Neuronal stem cell (in vitro differentiated cells): ENCODE data around the gene AP1S2.
A peak's percentile ranks its signal among the peaks of the same experiment; 100 is the strongest.

Source experiments
- DNase-seq: peaks from one replicate; pipeline ENCODE4 v3.0.0-alpha.2; 2013; ENCODE audit warnings: low spot score
- H2AFZ ChIP-seq: one replicate; pipeline ENCODE4 v1.6.1; 2013; ENCODE audit warnings: mild to moderate bottlenecking, low read length, inconsistent platforms
- H2AK5ac ChIP-seq: 2 replicates; pipeline ENCODE4 v1.6.1; 2013; ENCODE audit warnings: low read depth, mild to moderate bottlenecking, inconsistent platforms, low read length, moderate library complexity, mixed read lengths
- H2BK120ac ChIP-seq: 2 replicates; pipeline ENCODE4 v1.6.1; 2013; ENCODE audit warnings: low read depth, mild to moderate bottlenecking, inconsistent platforms, low read length, moderate library complexity, mixed read lengths
- H2BK12ac ChIP-seq: one replicate; pipeline ENCODE4 v1.6.1; 2013; ENCODE audit warnings: low read length, inconsistent platforms
- H2BK15ac ChIP-seq: 2 replicates; pipeline ENCODE4 v1.6.1; 2013; ENCODE audit warnings: mild to moderate bottlenecking, low read length, inconsistent platforms, mixed read lengths
- H2BK5ac ChIP-seq: one replicate; pipeline ENCODE4 v1.6.1; 2013; ENCODE audit warnings: inconsistent platforms, mild to moderate bottlenecking, low read length, moderate library complexity
- H3K14ac ChIP-seq: one replicate; pipeline ENCODE4 v1.6.1; 2013; ENCODE audit warnings: low read length, inconsistent platforms
- H3K18ac ChIP-seq: 2 replicates; pipeline ENCODE4 v1.6.1; 2013; ENCODE audit warnings: low read length, inconsistent platforms
- H3K23ac ChIP-seq: 2 replicates; pipeline ENCODE4 v1.6.1; 2013; ENCODE audit warnings: low read depth, mild to moderate bottlenecking, mixed read lengths, low read length, inconsistent platforms; ENCODE audit not compliant: poor library complexity
- H3K27ac ChIP-seq: replicated peaks from 3 replicates; pipeline ENCODE4 v1.5.1; 2013; ENCODE audit warnings: low read length, inconsistent platforms
- H3K27me3 ChIP-seq, 3 experiments: 2 replicates each; pipeline ENCODE4 v1.6.1; 2013; ENCODE audit warnings: low read length in 3 of 3, mild to moderate bottlenecking in 2 of 3, inconsistent platforms in 1 of 3, low read depth in 1 of 3, mixed read lengths in 1 of 3, moderate library complexity in 1 of 3; ENCODE audit not compliant: control insufficient read depth in 3 of 3, insufficient read depth in 3 of 3
- H3K36me3 ChIP-seq, 2 donors: replicated peaks in 1 of 2; 2 replicates each; pipeline ENCODE4 v1.6.1; 2013; ENCODE audit warnings: low read length in 2 of 2; ENCODE audit not compliant: control insufficient read depth in 2 of 2, insufficient read depth in 2 of 2
- H3K4ac ChIP-seq: 2 replicates; pipeline ENCODE4 v1.6.1; 2013; ENCODE audit warnings: inconsistent platforms, mild to moderate bottlenecking, low read length, moderate library complexity
- H3K4me1 ChIP-seq, 2 donors: 1 replicate in 1 of 2; 2 replicates in 1 of 2; pipeline ENCODE4 v1.6.1; 2013; ENCODE audit warnings: low read length in 2 of 2, low read depth in 1 of 2; ENCODE audit not compliant: control insufficient read depth in 2 of 2, insufficient read depth in 1 of 2
- H3K4me2 ChIP-seq: one replicate; pipeline ENCODE4 v1.6.1; 2013; ENCODE audit warnings: mild to moderate bottlenecking, low read length, inconsistent platforms; ENCODE audit not compliant: insufficient read depth, poor library complexity, severe bottlenecking
- H3K4me3 ChIP-seq, 2 donors: 2 replicates each; pipeline ENCODE4 v1.5.1; 2013; ENCODE audit warnings: low read length in 2 of 2, mild to moderate bottlenecking in 2 of 2, inconsistent platforms in 1 of 2, moderate library complexity in 1 of 2
- H3K79me1 ChIP-seq: one replicate; pipeline ENCODE4 v1.6.1; 2013; ENCODE audit warnings: low read depth, mild to moderate bottlenecking, inconsistent platforms, low read length, moderate library complexity
- H3K9ac ChIP-seq: one replicate; pipeline ENCODE4 v1.6.1; 2013; ENCODE audit warnings: mild to moderate bottlenecking, low read depth, low read length, inconsistent platforms; ENCODE audit not compliant: poor library complexity
- H3K9me3 ChIP-seq, 2 donors: replicated peaks in 1 of 2; 2 replicates each; pipeline versions ENCODE3 to v1.6.1; 2013; ENCODE audit warnings: low read length in 2 of 2, mild to moderate bottlenecking in 2 of 2, inconsistent platforms in 1 of 2, low read depth in 1 of 2, mixed read lengths in 1 of 2, moderate library complexity in 1 of 2; ENCODE audit not compliant: control insufficient read depth in 2 of 2, insufficient read depth in 1 of 2
- H4K8ac ChIP-seq: one replicate; pipeline ENCODE4 v1.6.1; 2013; ENCODE audit warnings: low read depth, mild to moderate bottlenecking, inconsistent platforms, low read length, moderate library complexity
- H4K91ac ChIP-seq: one replicate; pipeline ENCODE4 v1.6.1; 2013; ENCODE audit warnings: low read length, low read depth, mild to moderate bottlenecking, inconsistent platforms; ENCODE audit not compliant: poor library complexity
- WGBS, 2 donors: extraction: QIAGEN DNeasy Blood & Tissue Kit; methylation state at CpG; one replicate each; pipeline ENCODE4 v1.1.7; 2013; ENCODE audit warnings: missing lambda C conversion rate in 2 of 2, mixed read lengths in 1 of 2; ENCODE audit not compliant: insufficient read length in 2 of 2, insufficient replicate concordance in 1 of 2; ENCODE audit errors: extremely low coverage in 2 of 2; 5-methylcytosine and 5-hydroxymethylcytosine counted together

AP1S2 gene

GRCh38 chrX:15864629-15865028 lies 10.0 kb upstream of the AP1S2 start:
- no peak overlapping the region for H2BK15ac ChIP-seq
- H4K91ac ChIP-seq = no peak overlapping the region
- H2AFZ ChIP-seq = no peak overlapping the region
- H2BK12ac ChIP-seq = no peak overlapping the region
- H2AK5ac ChIP-seq = no peak overlapping the region
- no peak overlapping the region for H3K4me3 ChIP-seq
- peaks cover 1 to 6% of the 10 kb centered on the region in 2 donors for H3K4me1 ChIP-seq
- no peak overlapping the region for H3K4me2 ChIP-seq
- H3K23ac ChIP-seq = no peak overlapping the region
- H3K9me3 ChIP-seq = peaks cover 0 to 4% of the 10 kb centered on the region in 2 donors
- no peak overlapping the region for H3K27ac ChIP-seq
- no peak overlapping the region for H4K8ac ChIP-seq
- H3K36me3 ChIP-seq = no peaks in the 10 kb centered on the region
- H2BK120ac ChIP-seq = no peak overlapping the region
- no peak overlapping the region for H2BK5ac ChIP-seq
- no peak overlapping the region for H3K4ac ChIP-seq
- no peak overlapping the region for H3K9ac ChIP-seq
- no peak overlapping the region for H3K14ac ChIP-seq
- no peaks in the 10 kb centered on the region for H3K27me3 ChIP-seq
- no peaks in the 10 kb centered on the region for H3K79me1 ChIP-seq
- no peak for DNase-seq
- no peak overlapping the region for H3K18ac ChIP-seq

- Histone ChIP-seq H2BK15ac (no peak overlapping the region), H3K79me1 (no peaks in the 10 kb centered on the region), H3K36me3 (no peaks in the 10 kb centered on the region), H3K14ac (no peak overlapping the region), H2BK5ac (no peak overlapping the region), H3K9ac (no peak overlapping the region), H3K18ac (no peak overlapping the region), H3K4me3 (no peak overlapping the region), H2BK12ac (no peak overlapping the region), H3K4me2 (no peak overlapping the region), H2BK120ac (no peak overlapping the region), H3K4me1 (peaks cover 1 to 6% of the 10 kb centered on the region in 2 donors), H4K8ac (no peak overlapping the region), H2AFZ (peak overlapping the region; percentile 38), H2AK5ac (no peak overlapping the region), H4K91ac (no peak overlapping the region), H3K27ac (no peak overlapping the region), H3K27me3 (no peaks in the 10 kb centered on the region), H3K4ac (no peak overlapping the region), H3K9me3 (peaks cover 0 to 4% of the 10 kb centered on the region in 2 donors), H3K23ac (no peak overlapping the region)
- no peak for DNase-seq
- WGBS, 2 donors = no CpG with 5 or more reads among the region's 3 CpGs
Measured at GRCh38 chrX:15864023-15864422, 9.4 kb upstream of the AP1S2 start.

- WGBS, 2 donors = no CpG with 5 or more reads among the region's 3 CpGs
- no peaks in the 10 kb centered on the region for H3K36me3 ChIP-seq
- peaks cover 1 to 15% of the 10 kb centered on the region in 2 donors for H3K4me1 ChIP-seq
- no peak overlapping the region for H2AK5ac ChIP-seq
- no peak overlapping the region for H4K91ac ChIP-seq
- DNase-seq = no peak
- H3K27me3 ChIP-seq = no peaks in the 10 kb centered on the region
- H3K79me1 ChIP-seq = no peaks in the 10 kb centered on the region
- no peak overlapping the region for H4K8ac ChIP-seq
- H3K9ac ChIP-seq = no peak overlapping the region
- H3K14ac ChIP-seq = no peak overlapping the region
- H3K27ac ChIP-seq = no peak overlapping the region
- no peak overlapping the region for H3K18ac ChIP-seq
- H3K23ac ChIP-seq = no peak overlapping the region
- no peak overlapping the region for H2BK5ac ChIP-seq
- no peak overlapping the region for H2AFZ ChIP-seq
- H3K4me3 ChIP-seq = no peak overlapping the region
- H2BK15ac ChIP-seq = no peak overlapping the region
- no peak overlapping the region for H2BK120ac ChIP-seq
- H3K4me2 ChIP-seq = no peak overlapping the region
- no peak overlapping the region for H2BK12ac ChIP-seq
- H3K4ac ChIP-seq = no peak overlapping the region
- peaks cover 0 to 4% of the 10 kb centered on the region in 2 donors for H3K9me3 ChIP-seq
Measured at GRCh38 chrX:15860921-15861320, 6.3 kb upstream of the AP1S2 start.

GRCh38 chrX:15858051-15858450 lies 3.4 kb upstream of the AP1S2 start:
- Histone ChIP-seq H2BK15ac (no peak overlapping the region), H3K36me3 (no peaks in the 10 kb centered on the region), H3K9me3 (peaks cover 0 to 4% of the 10 kb centered on the region in 2 donors), H2BK120ac (no peak overlapping the region), H3K27ac (no peak overlapping the region), H2BK12ac (no peak overlapping the region), H2AFZ (peak overlapping the region; percentile 3), H4K8ac (no peak overlapping the region), H3K4me2 (no peak overlapping the region), H3K4ac (no peak overlapping the region), H2AK5ac (no peak overlapping the region), H3K9ac (no peak overlapping the region), H4K91ac (no peak overlapping the region), H3K14ac (no peak overlapping the region), H3K18ac (no peak overlapping the region), H3K79me1 (no peaks in the 10 kb centered on the region), H3K27me3 (no peaks in the 10 kb centered on the region), H3K4me1 (peaks cover 0 to 15% of the 10 kb centered on the region in 2 donors), H3K4me3 (no peak overlapping the region), H3K23ac (no peak overlapping the region), H2BK5ac (no peak overlapping the region)
- WGBS, 2 donors = no CpG with 5 or more reads among the region's 1 CpG
- DNase-seq = no peak
